HUES48 (cell line): ENCODE results near the gene TTC13.
"Not testable (repeated sequence)": the region's sequence is repeated elsewhere in the genome, so short reads cannot be mapped to it uniquely, and the experiment has no call there.

Source experiments
- H3K27ac ChIP-seq: one replicate; pipeline ENCODE4 v1.7.0; 2013; ENCODE audit warnings: low read depth, low read length, inconsistent platforms
- H3K27me3 ChIP-seq: 2 replicates; pipeline ENCODE4 v1.6.1; 2013; ENCODE audit warnings: mild to moderate bottlenecking, low read length; ENCODE audit not compliant: control insufficient read depth, insufficient read depth
- H3K36me3 ChIP-seq: 2 replicates; pipeline ENCODE4 v1.6.1; 2013; ENCODE audit warnings: low read length; ENCODE audit not compliant: control insufficient read depth, insufficient read depth
- H3K4me1 ChIP-seq: 2 replicates; pipeline ENCODE4 v1.6.1; 2013; ENCODE audit warnings: mild to moderate bottlenecking, low read length; ENCODE audit not compliant: control insufficient read depth, insufficient read depth
- H3K4me3 ChIP-seq: 2 replicates; pipeline ENCODE4 v1.5.1; 2013; ENCODE audit warnings: mild to moderate bottlenecking, low read depth, low read length
- H3K9ac ChIP-seq: 2 replicates; pipeline ENCODE4 v1.6.1; 2013; ENCODE audit warnings: mild to moderate bottlenecking, low read depth, low read length, moderate library complexity
- H3K9me3 ChIP-seq: 2 replicates; pipeline ENCODE4 v1.6.1; 2013; ENCODE audit warnings: low read length; ENCODE audit not compliant: control insufficient read depth, insufficient read depth

Gene TTC13, protein sequence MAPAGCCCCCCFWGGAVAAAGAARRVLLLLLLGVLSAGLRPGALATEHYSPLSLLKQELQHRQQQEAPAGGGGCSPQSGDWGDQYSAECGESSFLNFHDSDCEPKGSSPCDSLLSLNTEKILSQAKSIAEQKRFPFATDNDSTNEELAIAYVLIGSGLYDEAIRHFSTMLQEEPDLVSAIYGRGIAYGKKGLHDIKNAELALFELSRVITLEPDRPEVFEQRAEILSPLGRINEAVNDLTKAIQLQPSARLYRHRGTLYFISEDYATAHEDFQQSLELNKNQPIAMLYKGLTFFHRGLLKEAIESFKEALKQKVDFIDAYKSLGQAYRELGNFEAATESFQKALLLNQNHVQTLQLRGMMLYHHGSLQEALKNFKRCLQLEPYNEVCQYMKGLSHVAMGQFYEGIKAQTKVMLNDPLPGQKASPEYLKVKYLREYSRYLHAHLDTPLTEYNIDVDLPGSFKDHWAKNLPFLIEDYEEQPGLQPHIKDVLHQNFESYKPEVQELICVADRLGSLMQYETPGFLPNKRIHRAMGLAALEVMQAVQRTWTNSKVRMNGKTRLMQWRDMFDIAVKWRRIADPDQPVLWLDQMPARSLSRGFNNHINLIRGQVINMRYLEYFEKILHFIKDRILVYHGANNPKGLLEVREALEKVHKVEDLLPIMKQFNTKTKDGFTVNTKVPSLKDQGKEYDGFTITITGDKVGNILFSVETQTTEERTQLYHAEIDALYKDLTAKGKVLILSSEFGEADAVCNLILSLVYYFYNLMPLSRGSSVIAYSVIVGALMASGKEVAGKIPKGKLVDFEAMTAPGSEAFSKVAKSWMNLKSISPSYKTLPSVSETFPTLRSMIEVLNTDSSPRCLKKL

GRCh38 chr1:230978491-230979388 is at the start of gene TTC13, which contains the start of gene ARV1:
Gene TTC13 (minus strand): TSS chr1:230978861. CDS start chr1:230978830, 31 bp downstream.
Gene ARV1 (plus strand): TSS chr1:230979094. CDS start chr1:230979106, 12 bp downstream.
- H3K9me3 ChIP-seq, result no peaks in the 10 kb centered on the region
- H3K27me3 ChIP-seq, result peaks cover 28% of the 10 kb centered on the region
- H3K4me3 ChIP-seq, result peak within 1 kb of the TSS; percentile 91
- H3K4me1 ChIP-seq, result peaks cover 5% of the 10 kb centered on the region; the same call in 1 of the 2 replicates
- peak within 1 kb of the TSS; percentile 24 for H3K27ac ChIP-seq
- H3K9ac ChIP-seq, result no peak within 1 kb of the TSS; the same call in 1 of the 2 replicates
- no peaks in the 10 kb centered on the region; the same call in 1 of the 2 replicates for H3K36me3 ChIP-seq

DNA sequence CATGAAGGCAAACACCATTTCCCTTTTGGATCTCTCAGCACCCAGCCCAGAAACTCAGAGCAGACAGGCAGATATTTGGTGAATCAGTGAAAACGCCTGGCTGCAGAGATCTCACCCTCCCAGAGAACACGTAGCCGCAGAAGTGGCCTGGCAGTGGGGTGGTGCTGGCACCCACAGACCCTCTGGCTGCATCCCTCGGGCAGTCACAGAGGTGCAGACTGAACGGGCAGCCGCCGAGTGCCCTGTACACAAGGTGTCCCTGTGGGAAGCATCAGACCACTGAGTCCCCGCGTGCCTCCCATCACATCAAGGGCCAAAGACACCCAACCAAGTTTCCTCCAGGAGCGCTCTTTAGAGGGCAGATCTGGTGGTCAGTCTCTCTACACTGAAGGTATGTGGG is 49.3 kb upstream of the TTC13 start:
- no peak overlapping the region for H3K4me3 ChIP-seq
- H3K4me1 ChIP-seq, result peaks cover 7% of the 10 kb centered on the region
- no peaks in the 10 kb centered on the region for H3K36me3 ChIP-seq
- H3K27ac ChIP-seq, result no peak overlapping the region
- no peak overlapping the region for H3K9ac ChIP-seq
- H3K27me3 ChIP-seq, result peaks cover 8% of the 10 kb centered on the region; the same call in 1 of the 2 replicates
- no peaks in the 10 kb centered on the region for H3K9me3 ChIP-seq

DNA sequence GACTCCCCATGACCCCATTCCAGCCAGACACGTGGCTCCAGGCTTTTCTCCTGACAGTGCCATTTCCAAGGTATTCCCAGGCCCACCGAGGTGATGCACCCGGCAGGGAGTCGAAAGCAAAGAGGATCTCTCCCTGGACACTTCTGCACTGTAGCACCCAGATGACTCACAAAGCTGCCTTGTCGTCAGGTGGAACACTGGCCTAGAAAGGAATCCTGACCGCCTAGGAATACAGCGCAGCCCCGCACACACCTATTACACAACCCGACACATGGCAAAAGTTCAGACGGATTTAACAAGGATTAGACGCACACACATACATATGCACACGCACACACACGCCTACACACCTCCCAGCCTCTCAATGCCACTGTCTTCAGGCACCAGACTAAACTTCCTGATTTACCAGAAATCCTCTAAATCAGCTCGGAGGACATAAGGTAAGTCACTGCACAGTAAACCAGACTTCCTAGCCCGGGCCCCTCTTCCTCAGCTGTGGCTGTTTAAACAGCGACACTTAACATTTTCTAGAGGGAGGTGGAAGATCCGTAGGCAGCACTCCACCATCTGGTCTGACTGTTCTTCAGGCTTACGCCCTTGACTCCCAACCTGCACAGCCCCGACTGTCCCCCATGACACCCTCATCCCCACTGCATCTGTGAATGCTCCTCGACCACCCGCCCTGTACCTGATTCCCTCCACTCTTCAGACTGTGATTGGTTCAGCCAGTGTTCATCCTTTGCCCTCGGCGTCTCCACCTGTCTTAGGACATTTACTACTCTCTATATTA is 48.7 kb upstream of the TTC13 start:
- Histone ChIP-seq H3K36me3 (no peaks in the 10 kb centered on the region), H3K9me3 (no peaks in the 10 kb centered on the region), H3K4me1 (peaks cover 7% of the 10 kb centered on the region), H3K9ac (no peak overlapping the region), H3K27ac (no peak overlapping the region), H3K27me3 (peaks cover 8% of the 10 kb centered on the region; the same call in 1 of the 2 replicates), H3K4me3 (no peak overlapping the region)

DNA sequence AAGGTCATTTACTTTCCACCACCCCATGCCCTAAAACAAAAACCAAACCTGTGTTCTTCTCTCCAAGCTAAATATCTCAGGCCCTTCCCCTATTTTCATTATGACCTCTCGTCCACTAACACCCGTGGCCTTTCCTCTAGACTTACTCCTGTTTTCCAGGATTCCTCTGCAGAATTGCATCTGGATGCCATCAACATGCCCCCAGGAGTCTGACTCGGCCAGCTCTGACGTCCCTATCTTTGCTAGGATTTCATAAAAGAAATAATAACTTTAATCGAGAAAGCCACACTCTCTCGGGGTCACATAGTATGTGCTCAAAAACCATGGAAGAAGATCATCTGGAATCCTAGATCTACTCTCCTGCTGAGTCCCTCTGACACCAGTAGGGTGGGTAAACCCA is 47.9 kb upstream of the TTC13 start:
- H3K9ac ChIP-seq, result no peak overlapping the region
- H3K9me3 ChIP-seq, result no peaks in the 10 kb centered on the region
- H3K4me3 ChIP-seq, result no peak overlapping the region
- peaks cover 8% of the 10 kb centered on the region for H3K27me3 ChIP-seq
- no peaks in the 10 kb centered on the region for H3K36me3 ChIP-seq
- peaks cover 8% of the 10 kb centered on the region for H3K4me1 ChIP-seq
- H3K27ac ChIP-seq, result no peak overlapping the region

GRCh38 chr1:231023150-231023549 is 44.5 kb upstream of the TTC13 start:
- Histone ChIP-seq H3K4me1 (peaks cover 21% of the 10 kb centered on the region), H3K9ac (no peak overlapping the region), H3K27ac (no peak overlapping the region), H3K36me3 (no peaks in the 10 kb centered on the region), H3K4me3 (no peak overlapping the region), H3K9me3 (no peaks in the 10 kb centered on the region), H3K27me3 (peaks cover 29% of the 10 kb centered on the region)

GRCh38 chr1:231022543-231022942 is 43.9 kb upstream of the TTC13 start:
- H3K36me3 ChIP-seq, H3K4me3 ChIP-seq, H3K9ac ChIP-seq, H3K9me3 ChIP-seq, H3K27ac ChIP-seq: not testable (repeated sequence)
- H3K4me1 ChIP-seq, result peaks cover 21% of the 10 kb centered on the region
- H3K27me3 ChIP-seq, result peaks cover 24% of the 10 kb centered on the region

DNA sequence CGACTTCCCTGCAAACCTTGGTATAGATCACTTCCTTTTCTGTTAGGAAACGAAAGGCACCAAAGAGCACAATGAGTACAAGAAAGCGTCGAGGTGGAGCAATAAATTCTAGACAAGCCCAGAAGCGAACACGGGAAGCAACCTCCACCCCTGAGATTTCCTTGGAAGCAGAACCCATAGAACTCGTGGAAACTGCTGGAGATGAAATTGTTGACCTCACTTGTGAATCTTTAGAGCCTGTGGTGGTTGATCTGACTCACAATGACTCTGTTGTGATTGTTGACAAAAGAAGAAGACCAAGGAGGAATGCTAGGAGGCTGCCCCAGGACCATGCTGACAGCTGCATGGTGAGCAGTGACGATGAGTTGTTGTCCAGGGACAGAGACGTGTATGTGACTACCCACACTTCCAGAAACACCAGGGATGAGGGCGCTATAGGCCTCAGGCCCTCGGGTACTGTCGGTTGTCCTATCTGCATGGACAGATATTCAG is 42.9 kb upstream of the TTC13 start:
- Histone ChIP-seq H3K4me3 (no peak overlapping the region), H3K27me3 (peaks cover 23% of the 10 kb centered on the region), H3K36me3 (no peaks in the 10 kb centered on the region), H3K27ac (peak overlapping the region; percentile 65), H3K9ac (no peak overlapping the region), H3K9me3 (no peaks in the 10 kb centered on the region), H3K4me1 (peaks cover 21% of the 10 kb centered on the region)

DNA sequence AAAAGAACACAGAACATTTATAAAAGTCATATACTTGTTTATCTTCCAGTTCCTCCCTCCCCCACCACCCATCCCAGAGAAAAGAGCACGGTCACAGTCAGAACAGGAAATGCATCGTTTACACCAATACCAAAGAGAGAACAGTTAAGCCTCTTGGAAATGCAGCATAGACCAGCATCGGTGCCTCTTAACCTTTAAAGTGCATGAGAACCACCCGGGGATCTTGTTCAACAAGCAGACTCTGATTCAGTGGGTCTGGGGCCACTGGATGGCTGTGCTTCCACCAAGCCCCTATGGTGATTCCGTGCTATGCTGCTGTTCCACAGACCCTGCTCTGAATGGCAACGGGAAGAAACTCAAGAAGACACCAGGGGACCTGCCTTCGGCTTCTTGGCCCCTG is 42.2 kb upstream of the TTC13 start:
- Histone ChIP-seq H3K27ac (peak overlapping the region; percentile 65), H3K36me3 (no peaks in the 10 kb centered on the region), H3K9me3 (no peaks in the 10 kb centered on the region)

GRCh38 chr1:231020139-231020601 is 41.5 kb upstream of the TTC13 start:
- Histone ChIP-seq H3K36me3 (no peaks in the 10 kb centered on the region), H3K27ac (peak overlapping the region; percentile 9), H3K27me3 (peaks cover 23% of the 10 kb centered on the region), H3K4me1 (peaks cover 21% of the 10 kb centered on the region), H3K9me3 (no peaks in the 10 kb centered on the region), H3K4me3 (no peak overlapping the region), H3K9ac (no peak overlapping the region)

More for the DNA sequence above, 42.2 kb upstream of the TTC13 start:
- peaks cover 23% of the 10 kb centered on the region for H3K27me3 ChIP-seq
- H3K4me3 ChIP-seq, result no peak overlapping the region
- H3K9ac ChIP-seq, result no peak overlapping the region
- peaks cover 21% of the 10 kb centered on the region for H3K4me1 ChIP-seq
